UCSD-AML1 (cell line): ENCODE measurements around the gene TMEM43.

ENCODE experiments used
- DNase-seq: peaks from one replicate; lab custom pipeline; 2025; ENCODE audit not compliant: unreplicated experiment; lab: John Stamatoyannopoulos, UW

Gene TMEM43

DNA sequence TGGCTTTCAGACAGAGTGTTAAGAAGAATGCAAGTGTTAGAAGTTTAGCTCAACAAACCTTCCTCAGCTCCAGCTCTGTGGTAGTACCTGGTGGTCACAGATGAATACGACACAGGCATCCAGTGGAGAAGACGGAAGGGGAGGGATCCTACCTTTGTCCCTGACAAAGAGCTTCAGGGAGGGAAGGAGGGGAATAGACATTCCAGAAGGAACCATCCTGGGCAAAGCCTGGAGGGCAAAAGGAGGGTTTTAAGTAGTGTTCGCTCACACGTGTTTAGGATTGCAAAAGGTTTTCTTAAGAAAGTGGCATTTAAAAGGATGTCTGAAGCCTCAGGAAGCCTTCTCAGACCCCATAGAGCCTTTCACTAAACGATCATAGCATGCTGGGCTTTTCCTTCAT lies 3.0 kb upstream of the TMEM43 start:
- DNase-seq: no peak

DNA sequence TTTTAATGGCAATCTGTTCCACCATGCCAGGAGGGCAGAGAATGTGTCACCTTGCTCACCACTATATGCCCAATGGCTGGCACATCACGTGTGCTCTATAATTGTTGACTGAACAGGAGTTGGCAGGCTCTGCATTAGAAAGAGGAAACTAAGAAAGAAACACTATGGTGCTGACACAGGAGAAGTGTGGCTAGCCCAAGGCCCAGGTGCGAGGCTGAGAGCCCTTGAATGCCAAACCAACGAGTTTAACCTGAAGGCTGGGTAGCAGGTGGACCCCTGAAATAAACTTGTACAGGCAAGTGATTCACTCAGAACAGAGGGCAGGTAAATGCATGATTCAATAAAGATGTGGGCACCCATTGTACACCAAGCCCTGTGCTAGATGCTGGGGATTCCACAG lies 2.6 kb upstream of the TMEM43 start:
- no peak for DNase-seq

DNA sequence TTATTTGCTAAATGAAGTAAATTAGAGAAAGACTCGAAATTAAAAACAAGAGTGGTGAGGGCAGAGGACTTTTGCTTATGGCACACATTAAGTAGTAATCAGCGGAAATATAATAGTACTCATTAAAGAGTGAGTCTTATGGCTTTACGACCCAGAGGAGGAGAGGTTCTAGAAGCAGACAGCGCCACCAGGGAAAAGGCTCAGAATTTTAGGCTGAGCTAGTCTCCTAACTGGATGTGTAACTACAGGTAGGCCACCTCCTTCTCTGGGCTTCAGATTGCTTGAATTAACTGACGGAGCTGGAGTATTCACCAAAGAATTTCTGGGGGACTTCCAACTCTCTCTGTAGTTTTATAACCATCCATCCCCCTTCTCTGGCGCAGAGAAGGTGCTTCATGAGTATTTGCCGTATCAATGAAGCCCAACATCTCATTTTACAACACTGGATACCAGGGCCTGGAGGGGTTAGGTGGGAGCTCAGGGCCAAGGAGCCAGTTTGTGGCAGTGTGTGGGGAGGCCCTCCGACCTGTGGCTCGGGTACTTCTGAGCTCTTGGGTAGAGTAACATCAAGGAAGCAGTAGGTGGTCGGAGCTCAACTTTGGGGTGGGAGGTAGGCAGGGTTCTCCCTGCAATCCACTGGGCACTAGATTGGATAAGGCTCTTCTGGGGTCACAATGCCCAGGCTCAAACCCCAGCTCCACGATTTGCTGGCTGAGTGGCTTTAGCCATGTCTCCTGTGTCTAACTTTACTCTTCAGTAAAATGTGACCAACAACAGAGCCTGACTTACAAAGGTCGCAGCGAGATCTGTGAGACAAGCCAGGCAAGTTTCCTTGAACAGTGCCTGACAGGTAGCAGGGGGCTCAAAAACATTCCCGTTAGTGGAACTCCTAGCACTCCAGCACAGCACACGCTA lies 1.3 kb upstream of the TMEM43 start:
- DNase-seq: no peak

DNA sequence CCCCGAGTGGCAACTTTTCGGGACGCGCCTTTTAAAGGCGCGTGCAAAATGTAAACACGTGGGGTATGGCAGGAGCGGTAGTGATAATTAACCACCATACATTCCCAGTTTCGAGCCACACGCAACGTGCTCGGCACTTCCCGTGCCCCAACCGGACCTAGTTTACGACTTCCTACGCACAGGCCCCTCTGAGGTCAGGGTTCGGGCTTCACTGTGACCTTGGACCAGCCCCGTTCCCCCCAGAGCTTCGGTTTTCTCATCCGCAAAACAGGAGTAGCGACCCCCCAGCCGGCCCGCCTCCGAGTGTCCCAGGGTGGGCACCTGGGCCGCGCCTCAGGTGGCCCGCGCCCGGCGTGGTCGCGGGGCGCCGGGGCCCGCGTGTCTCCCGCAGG lies 633 bp upstream of the TMEM43 start:
- peak; percentile 81 for DNase-seq

DNA sequence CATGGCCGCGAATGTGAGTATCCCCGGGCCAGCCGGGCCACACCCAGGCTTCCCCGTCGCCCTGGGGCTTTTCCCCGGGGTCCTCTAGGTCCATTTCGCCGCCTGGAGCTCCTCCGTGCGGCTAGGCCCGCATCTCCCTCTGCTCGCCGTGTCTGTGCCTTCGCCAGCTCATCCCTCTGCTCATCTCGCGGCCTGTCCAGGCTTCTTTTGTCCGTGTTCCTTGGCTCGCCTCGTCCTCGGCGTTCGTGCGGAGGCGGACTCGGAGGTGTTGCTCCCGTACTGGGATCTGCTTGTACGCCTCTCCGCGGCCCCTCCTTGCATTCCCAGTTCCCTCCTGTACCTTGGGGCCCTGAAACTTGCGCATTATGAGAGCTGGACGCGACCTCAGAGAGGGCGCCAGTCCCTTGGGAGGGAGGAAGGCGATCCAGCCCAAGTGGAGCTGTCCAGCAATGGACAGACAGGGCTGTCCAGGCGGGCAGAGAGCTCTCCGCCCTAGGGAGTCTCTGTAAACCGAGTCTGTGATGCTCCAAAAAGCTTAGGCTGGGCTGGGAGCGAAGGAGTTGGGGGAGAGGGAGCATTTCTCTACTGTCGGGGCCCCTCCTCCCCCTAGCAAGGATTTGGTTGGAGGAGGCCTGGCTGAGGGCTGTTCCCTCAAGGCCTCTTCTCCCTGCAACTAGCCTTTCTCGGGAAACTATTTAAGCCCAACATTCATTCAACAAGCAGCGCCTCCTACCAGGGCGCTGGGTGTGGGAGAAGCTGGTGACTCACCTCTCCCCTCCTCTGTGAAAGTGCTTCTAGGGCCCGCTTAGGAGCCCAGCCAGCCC lies 553 bp downstream of the TMEM43 start:
- peak; percentile 60 for DNase-seq

DNA sequence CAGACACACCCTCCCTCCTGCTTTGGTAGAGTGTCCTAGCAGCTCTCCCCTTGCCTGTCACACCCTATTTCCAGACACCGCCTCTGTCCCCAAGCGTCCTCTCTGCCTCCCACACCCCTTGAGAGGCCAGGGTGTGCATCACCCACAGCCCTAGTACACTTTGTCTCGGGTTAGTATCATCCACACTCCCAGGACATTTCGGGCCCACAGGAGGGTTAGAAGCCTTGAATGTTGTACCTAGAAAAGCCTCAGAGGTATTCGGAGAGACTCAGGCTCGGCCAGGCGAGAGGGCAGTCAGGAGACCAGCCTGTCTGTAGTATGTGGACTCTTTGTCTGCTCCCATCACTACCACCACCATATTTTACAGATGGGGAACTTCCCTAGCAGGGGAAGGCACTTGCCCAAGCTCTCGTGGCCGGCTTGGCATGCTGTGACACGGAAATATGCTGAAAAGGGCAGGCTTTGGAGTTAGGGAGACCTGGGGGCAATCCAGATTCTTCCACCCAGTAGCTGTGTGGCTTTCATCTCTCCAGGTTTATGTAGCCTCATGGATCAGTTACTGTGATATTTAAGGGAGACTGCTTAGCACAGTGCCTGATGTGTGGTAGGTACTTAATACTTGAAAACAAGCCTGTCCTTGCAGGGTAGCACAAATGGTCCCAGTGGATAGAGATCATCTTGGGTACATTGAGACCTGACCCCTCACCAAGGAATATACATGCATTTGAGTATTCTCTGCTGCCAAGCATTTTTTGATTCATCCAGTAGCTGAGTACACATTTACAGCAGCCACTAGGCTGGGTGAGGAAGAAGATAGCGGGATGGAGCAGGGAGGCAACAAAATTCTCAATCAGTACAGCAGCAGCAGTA lies 1.4 kb downstream of the TMEM43 start:
- DNase-seq: no peak

DNA sequence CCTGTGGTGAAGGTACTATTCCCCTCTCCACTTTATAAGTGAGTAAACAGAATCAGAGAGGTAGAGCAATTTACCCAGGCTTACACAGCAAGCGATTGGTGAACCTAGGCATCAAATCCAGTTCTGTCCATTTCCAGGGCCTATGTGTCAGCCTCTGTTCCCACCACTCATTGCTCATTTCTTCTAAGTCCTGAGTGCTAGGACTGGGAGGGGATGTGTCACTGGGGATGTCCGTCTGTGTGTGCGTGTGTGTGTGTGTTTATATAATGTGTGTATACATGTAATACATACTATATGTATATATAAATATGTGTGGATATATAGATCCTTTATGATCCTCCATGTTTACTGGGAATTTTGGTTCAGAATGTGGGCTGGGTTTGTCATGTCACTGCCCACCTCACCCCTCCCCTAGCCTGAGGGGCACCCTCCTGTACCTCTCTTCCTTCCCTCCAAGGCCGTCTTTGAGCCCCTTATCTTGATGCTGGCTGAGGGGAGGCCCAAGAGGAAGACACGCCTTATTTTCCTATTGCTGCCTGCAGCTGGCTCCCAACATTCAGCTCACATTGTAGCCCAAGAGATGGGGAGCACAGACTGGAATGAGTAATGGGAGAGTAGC lies 2.1 kb downstream of the TMEM43 start:
- DNase-seq: no peak

DNA sequence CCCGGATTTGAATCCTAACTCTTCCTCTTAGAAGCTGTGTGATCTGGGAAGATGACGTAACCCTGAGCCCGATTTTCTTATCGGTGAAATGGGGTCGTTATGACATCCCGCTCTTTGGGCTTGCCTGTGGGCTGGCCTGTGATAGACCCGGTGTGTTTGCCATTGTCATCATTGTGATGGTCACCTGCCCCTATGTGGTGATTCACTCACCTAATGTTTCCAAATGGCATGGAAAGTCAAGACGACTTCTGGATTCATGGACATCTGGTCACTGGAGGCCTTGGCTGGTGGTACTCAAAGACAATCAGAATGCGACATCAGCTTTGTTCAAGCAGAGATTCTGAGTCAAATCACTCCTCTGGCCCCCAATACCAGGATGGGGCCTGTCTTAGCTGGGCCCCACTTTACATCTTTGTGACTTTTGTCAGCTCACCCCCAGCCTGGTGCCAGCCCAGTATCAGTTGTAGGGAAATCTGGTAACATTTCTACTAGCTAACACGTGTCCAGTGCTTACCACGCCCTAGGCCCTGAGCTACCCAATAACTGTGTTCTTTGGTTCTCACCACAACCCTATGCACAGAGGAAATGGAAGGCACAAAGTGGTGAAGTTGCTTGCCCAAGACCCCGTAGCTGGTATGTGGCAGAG lies 2.8 kb downstream of the TMEM43 start:
- no peak for DNase-seq

DNA sequence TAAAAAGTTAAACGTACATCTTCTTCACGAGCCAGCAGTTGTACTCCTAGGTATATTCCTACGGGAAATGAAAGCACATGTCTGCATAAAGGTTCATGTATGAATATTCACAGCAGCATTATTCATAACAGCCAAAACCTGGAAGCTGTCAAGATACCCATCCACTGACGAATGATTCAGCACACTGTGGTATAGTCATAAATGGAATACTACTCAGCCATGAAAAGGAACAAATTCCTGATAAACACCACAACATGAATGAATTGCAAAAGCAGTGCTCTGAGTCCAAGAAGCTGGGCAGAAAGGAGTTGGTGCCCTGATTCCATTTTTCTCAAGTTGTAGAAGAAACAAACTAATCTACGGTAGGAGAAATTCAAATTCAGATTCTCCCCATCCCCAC lies 3.9 kb downstream of the TMEM43 start:
- DNase-seq: no peak

DNA sequence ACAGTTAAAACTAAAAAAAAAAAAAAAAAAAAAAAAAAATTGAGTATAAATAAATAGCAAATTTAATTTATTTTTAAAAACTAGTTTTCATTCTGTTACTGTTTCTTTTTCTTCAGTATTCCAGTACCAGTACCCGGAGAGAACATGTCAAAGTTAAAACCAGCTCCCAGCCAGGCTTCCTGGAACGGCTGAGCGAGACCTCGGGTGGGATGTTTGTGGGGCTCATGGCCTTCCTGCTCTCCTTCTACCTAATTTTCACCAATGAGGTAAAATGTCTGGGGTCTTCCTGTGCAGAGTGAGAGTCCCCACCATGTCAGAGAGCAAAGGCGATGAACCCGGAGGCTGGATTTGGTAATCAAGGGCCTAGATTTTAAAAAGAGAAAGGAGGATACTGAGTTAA lies 4.4 kb downstream of the TMEM43 start:
- DNase-seq: no peak

DNA sequence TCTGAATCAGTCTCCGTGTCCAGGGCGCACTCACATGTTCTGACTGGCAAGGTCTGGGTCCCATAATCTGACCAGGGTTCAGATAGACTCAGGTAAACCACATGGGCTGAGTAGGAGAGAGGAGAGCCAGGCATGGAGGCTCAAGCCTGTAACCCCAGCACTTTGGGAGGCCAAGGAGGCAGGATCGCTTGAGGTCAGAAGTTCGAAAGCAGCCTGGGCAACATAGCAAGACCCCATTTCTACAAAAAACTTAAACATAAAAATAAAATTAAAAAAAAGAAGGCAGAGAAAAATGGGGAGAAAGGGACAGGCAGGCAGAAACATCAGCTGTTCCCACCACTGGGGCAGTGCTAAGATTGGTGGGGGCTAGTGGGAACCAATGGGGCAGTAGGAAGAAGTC lies 5.4 kb downstream of the TMEM43 start:
- no peak for DNase-seq

DNA sequence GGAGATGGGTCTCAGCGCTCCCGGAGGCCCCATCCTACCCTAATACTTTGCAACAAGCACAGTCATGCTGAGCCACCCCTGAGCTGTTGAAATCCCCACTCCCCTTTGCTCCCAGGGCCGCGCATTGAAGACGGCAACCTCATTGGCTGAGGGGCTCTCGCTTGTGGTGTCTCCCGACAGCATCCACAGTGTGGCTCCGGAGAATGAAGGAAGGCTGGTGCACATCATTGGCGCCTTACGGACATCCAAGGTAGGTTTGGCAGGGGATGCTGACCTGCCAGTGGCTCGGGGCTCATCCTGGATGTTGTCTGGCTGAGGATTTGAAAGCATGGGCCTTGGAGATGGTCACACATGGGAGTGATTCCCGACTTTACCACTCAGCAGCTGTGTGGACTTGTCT lies 5.9 kb downstream of the TMEM43 start:
- no peak for DNase-seq

DNA sequence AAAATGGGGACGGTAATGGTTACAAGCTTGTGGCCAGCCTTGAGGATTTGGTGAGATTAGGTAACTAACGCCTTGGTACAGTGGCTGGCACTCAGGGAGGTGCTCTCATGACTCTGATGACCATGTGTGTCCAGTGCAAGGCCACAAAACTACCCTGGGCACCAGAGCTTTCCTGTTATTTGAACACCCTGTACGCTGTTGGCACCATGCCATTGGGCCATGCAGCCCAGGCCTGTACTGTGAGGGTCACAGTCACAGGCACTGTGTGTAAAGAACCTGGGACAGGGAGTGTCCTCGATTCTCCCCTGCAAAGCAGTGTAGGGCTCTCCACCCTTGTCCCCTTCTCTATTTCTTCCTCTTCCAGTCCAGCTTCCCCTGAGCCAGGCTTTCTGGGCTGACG lies 6.3 kb downstream of the TMEM43 start:
- DNase-seq: no peak

DNA sequence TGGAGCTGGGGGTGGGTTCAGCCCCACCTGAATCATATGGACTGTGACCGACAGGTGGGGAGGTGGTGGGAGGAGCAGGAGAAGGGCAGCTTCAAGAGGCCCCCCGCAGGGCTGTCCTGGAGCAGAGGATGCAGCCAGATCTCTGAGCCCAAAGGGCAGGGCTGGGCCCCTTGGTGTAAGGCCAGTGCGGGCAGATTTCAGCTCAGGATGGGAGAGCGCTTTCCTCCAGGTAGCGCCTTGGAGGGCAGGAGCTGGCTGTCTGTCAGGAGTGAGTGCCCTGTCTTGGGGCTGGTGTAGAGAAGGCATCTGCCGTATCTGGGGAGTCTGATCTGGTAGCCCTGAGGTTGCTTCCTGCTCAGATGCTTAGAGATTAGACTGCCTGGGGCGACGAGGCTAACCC lies 7.3 kb downstream of the TMEM43 start:
- no peak for DNase-seq

DNA sequence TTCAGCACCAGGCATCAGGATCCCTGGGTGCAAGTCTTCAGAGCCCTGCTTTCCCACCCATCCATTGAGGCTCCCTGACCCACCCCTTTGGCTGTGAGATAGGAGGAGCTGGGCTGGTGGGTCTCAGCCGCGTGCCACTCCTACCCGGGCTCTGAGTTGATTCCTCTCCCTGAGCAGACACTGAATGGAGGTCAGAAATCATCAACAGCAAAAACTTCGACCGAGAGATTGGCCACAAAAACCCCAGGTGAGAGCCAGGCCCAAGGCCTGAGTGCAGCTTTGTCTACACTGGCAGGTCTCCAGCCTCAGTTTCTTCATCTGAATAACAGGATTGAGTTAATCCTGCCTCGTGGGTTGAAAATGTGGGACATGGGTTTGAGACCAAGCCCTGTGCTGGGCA lies 7.8 kb downstream of the TMEM43 start:
- no peak for DNase-seq

DNA sequence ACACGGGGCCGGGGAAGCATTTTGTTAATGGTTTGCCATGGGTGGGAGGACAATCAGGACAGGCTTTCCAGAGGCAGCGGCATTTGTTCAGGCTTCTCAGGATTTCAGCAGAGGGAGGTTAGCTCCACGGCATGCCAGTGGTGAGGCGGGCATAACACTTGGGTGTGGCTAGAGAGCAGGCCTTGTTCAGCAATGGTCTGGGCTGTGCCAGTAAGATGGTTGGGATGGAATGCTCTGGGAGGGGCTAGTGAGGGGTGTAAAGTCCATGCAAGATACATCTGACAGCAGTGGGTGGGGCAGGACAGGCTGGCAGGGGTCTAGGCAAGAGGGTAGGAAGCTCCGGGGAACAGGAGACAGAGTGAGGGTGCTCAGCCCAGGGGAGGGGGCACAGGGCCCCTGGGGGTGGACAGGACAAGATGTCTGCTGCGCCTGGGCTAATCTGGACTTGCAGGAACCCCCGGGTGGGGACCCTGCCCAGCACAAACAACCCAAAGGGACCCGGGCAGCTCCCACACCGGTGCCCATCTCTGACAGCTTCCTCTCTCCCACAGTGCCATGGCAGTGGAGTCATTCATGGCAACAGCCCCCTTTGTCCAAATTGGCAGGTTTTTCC lies 8.4 kb downstream of the TMEM43 start:
- no peak for DNase-seq

DNA sequence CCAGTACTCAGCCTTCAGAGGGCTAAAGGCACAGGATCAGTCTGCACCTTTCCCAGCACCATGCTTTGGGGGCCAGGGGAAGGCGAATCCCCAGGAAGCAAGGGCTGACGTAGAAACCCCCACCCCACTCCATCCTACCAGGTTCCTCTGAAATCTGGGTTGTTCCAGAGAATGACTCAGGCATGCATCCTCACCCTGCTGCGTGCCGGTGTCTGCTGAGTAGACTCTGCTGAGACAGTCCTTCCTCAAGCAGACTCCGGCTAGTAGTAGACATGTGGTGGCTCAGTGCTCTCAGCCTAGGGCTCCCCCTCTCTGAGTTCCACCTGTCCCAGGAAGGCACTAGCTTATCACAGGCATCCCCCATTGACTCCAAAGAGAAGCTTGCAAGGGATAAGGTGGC lies 9.0 kb downstream of the TMEM43 start:
- DNase-seq: no peak

DNA sequence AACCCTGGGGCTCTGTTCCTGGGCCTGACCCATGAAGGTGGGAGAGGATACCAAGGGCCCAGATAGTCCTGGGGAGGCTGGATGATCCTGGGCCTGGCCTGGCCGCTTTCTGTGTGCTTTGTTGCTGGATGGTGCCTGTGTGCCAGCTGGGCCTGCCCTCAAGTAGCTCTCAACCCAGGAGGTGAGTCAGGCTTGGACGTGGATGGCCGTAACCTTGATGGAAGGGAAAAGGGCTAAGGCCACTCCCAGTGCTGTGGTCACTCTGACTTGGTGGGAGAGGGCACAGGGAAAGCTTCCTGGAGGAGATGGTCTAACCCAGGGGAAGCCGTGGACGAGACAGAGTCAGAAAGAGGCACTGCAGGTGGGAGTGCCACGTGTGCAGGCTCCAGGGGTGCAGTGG lies 9.4 kb downstream of the TMEM43 start:
- DNase-seq: no peak

DNA sequence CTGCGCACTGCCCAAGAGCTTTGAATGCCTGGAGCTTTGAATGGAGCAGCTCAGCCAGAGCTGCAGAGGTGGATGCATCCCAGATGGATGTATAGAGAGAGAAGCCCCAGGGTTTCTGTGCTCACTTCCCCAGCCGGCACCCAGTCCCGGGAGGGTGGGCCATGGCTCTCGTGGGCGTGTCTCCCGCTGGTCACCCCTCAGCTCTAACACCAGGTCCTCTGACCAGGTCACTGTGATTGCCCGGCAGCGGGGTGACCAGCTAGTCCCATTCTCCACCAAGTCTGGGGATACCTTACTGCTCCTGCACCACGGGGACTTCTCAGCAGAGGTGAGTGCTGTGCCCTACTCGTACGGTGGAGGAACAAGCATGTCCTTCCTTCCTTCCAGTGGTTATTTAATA lies 10.7 kb downstream of the TMEM43 start:
- DNase-seq: no peak

DNA sequence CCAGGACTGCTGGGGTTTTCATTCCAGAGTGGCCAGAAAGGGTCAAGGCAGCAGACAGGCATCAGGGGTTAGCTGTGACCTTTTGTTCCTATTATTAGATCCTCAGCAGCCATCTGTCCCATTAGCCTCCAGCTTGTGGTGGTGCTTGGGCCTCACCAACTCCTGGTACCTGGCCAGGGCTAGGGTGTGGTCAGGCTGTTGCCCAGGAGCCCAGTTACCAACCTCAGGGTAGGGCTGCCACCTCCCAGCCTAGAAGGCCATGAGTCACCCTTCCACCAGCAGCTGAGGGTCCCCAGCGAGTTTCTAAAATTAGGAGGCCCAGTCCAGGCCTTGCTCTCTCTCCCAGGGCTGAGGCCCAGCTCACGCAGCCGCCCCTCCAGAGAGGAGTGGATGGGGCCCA lies 12.2 kb downstream of the TMEM43 start:
- DNase-seq: no peak
